ENCODE data around the gene FCSK. TPM values are rescaled to one million over a fixed set of nuclear protein-coding genes. Genes with fewer than 3 reads are reported as not detected.
A peak's percentile ranks its signal among the peaks of the same experiment; 100 is the strongest.
"Not testable (repeated sequence)": the region's sequence is repeated elsewhere in the genome, so short reads cannot be mapped to it uniquely, and the experiment has no call there.

Gene FCSK
- 14.9 and 17.2 TPM in 2 replicates for total RNA-seq

- no peak for DNase-seq (ENCODE audit: extremely low read depth, low read depth, low spot score)
These were observed at the start of gene FCSK for GRCh38 chr16:70454222-70455034. FCSK (plus strand) TSS chr16:70454595; CDS start chr16:70463191, 8,596 bp downstream.

DNA sequence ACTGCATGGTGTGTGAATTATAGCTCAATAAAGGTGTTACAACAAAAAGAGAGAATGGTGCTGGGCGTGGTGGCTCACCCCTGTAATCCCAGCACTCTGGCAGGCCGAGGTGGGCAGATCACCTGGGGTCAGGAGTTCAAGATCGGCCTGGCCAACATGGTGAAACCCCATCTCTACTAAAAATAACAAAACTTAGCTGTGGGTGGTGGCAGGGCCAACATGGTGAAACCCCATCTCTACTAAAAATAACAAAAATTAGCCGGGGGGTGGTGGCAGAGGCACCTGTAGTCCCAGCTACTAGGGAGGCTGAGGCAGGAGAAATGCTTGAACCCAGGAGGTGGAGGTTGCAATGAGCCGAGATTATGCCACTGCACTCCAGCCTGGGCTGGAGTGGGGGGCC lies 48.3 kb upstream of the FCSK start:
- not testable (repeated sequence) for DNase-seq (ENCODE audit: extremely low read depth, low read depth, low spot score)

DNA sequence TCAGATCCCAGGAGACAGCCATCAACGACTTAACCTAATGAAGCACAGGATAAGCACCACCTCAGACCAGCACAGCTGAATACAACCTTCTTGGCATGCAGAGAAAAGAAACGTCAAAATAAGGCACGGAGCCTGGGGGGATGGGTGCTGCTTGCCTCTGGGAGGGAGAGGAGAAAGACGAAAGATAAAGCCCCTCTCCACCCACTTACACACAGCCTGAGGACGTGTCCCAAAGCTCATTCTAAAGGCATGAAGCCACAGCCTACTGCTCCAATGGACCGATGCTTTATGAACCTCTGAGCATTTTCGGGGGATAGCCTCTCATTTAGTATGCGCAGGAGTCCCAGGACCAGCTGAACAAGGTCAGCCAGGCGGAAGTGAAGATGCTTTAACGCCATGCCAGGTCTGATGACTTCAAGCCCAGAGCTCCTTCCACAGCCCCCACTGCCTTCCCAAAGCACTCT lies 46.6 kb upstream of the FCSK start:
- no peak for DNase-seq (ENCODE audit: extremely low read depth, low read depth, low spot score)

- no peak for DNase-seq (ENCODE audit: extremely low read depth, low read depth, low spot score)
These were observed 43.7 kb upstream of the FCSK start for GRCh38 chr16:70410734-70411133.

- no peak for DNase-seq (ENCODE audit: extremely low read depth, low read depth, low spot score)
These were observed 42.0 kb upstream of the FCSK start for GRCh38 chr16:70412385-70412784.

DNA sequence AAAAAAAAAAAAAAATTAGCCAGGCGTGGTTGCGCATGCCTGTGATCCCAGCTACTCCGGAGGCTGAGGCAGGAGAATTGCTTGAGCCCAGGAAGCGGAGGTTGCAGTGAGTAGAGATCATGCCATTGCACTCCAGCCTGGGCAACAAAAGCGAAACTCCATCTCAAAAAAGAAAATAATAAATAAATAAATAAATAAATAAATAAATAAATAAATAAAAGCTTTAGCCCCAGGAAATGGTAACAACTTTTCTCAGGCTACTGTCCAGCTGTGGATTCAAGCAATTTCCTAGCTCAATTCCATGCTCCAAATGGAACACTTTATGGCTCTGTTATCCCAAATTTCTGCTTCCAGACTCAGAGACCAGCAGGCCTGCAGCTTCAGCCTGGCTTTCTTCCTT lies 40.8 kb upstream of the FCSK start:
- not testable (repeated sequence) for DNase-seq (ENCODE audit: extremely low read depth, low read depth, low spot score)

DNA sequence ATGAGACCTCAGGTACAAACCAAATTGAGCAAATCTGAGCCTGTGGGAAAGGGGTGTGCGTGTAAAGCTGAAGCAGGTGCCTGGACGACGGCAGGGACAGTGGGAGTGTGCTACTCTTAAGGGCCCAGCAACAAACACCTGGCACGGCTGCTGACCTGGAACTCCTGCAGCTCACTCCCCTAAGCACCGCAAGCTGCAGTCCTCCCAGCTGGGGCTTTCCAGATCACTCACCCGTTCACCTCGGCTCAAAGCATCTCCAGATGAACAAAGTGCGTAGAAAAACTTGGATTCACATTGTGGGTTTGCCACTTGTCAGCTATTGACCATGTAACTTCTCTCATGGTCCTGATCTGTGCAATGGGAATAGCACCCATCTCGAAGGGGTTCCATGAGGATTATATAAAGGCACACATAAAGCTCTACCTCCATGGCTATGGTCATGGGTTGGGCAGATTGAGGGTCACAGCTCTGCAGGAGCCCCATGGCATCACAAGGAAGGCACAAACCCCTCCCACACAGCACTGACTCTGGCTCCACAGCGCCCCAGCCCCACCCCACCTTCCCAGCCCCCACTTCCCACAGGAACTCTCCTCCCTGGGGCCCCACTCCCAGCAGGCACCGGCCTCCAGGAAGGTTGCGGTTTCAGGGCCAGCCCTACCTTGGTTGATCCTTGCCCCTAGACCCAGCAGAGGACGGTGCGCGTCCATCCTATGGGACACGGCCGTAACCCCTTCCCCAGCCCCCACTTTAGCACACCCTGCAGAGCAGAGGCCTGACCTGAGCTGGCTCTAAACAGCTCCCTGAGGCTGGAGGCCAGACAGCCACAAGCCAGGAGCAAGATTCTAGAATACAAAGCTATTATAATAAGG lies 37.4 kb upstream of the FCSK start:
- no peak for DNase-seq (ENCODE audit: extremely low read depth, low read depth, low spot score)

- DNase-seq (ENCODE audit: extremely low read depth, low read depth, low spot score) = no peak
These were observed 36.7 kb upstream of the FCSK start for GRCh38 chr16:70417661-70418060.

DNA sequence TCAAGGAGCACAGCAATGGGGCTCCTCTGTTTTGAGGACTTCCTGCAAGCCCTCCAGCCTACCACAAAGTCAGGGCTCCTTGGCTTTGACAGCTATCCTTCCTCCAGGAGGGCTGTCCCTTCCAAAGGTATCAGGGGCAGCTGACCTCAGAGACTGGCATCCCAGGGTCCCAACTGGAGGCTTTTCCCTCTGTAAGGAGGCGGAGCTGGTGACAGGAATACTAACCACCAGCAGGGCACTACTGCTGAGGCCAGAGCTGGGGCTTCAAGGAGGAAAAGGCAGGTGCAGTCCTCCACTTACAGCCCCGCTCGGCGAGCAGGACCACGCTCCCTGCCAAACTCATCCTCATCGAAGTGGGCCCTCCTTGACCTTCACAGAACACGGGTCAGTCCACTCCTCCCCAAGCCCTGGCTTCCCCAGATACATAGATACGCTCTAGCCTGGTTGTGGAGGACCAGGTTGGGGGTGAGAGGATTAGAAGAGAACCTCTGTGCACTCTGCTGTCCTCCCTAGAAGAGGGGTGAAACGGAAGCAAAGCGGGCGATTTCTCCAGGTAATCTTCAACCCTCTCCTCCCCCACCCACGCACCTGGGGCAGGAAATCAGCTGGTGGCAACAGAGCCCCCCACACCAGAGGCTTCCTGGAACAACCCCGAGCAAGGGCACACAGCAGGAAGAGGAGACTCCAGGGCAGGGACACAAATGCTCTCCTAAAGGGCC lies 36.0 kb upstream of the FCSK start:
- DNase-seq (ENCODE audit: extremely low read depth, low read depth, low spot score) = no peak

DNA sequence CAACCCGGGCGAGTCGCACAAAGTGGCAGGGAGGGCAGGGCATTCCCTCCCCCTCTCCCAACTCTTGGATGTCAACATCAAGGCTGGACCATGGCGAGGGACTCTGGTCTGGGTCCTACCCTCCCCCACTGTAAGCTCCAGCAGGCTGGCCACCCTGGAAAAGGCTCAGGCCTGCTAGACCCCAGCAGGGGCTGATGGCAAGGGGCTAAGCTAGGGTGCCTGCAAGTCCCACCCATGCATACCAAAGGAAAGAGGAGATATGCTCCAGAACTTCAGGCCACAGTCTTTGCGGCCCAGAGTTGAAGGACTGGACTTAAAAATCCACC lies 35.4 kb upstream of the FCSK start:
- DNase-seq (ENCODE audit: extremely low read depth, low read depth, low spot score) = no peak

GRCh38 chr16:70419384-70420327 lies 34.7 kb upstream of the FCSK start:
- no peak for DNase-seq (ENCODE audit: extremely low read depth, low read depth, low spot score)

GRCh38 chr16:70421014-70421413 lies 33.4 kb upstream of the FCSK start:
- no peak for DNase-seq (ENCODE audit: extremely low read depth, low read depth, low spot score)

- no peak for DNase-seq (ENCODE audit: extremely low read depth, low read depth, low spot score)
These were observed 32.7 kb upstream of the FCSK start for GRCh38 chr16:70421473-70422311.

DNA sequence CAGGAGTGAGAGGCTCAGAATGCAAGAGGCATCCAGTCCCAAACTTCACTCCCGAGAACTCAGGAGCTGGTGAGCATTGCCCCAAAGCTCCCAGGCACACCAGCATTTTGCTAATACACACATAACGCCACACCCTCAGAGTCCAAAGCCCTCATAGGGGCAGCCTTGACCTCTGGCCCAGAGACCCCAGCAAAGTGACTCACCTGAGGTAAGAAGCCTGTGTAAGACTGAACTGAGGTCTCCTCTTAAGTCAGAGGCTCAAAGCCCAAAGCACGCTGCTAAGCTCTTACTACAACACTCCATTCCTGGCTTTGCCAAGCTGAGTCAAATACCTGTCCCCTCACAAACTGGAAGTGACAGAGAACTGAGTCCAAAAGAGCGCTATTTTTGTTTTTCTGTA lies 31.9 kb upstream of the FCSK start:
- no peak for DNase-seq (ENCODE audit: extremely low read depth, low read depth, low spot score)

GRCh38 chr16:70427786-70428177 lies 26.6 kb upstream of the FCSK start:
- no peak for DNase-seq (ENCODE audit: extremely low read depth, low read depth, low spot score)

DNA sequence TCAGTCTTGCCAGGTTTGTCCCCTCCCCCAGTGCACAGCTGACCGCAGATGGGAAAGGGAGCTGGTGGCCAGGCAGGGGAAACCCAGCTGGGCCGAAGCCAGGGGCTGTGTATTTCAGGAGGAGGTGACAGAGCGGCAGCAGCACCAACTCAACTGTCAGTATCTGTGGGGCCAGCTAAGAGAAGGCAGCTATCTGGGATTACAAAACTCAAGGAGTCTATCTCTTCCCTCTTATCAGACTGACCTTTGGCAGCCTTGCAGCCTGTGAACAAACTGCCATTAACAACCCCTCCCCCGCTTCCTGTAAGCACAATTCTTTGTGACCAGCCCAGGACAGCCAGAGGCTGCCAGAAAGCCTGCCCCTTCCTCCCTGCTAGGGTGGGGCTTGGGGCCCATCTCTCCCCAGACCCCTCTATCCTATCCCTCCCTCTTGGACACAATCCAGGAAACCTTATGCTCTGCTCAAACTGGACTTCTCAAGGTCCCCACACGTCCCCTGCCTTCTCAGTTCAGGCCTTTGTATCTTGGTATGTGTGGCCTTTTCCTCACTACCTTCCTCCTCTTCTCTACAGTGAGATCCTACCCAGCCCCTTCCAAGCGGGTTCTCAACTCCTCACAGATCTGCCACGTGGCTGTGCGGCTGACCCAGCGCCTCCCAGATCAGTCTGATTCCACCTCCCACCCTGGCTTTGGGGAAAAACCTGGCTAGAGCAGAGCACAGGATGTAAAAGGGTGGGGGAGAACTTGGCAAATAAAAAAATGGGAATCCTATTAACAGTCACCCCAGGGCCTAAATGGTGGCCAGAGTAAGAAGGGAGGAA lies 26.0 kb upstream of the FCSK start:
- DNase-seq (ENCODE audit: extremely low read depth, low read depth, low spot score) = peak; percentile 77

DNA sequence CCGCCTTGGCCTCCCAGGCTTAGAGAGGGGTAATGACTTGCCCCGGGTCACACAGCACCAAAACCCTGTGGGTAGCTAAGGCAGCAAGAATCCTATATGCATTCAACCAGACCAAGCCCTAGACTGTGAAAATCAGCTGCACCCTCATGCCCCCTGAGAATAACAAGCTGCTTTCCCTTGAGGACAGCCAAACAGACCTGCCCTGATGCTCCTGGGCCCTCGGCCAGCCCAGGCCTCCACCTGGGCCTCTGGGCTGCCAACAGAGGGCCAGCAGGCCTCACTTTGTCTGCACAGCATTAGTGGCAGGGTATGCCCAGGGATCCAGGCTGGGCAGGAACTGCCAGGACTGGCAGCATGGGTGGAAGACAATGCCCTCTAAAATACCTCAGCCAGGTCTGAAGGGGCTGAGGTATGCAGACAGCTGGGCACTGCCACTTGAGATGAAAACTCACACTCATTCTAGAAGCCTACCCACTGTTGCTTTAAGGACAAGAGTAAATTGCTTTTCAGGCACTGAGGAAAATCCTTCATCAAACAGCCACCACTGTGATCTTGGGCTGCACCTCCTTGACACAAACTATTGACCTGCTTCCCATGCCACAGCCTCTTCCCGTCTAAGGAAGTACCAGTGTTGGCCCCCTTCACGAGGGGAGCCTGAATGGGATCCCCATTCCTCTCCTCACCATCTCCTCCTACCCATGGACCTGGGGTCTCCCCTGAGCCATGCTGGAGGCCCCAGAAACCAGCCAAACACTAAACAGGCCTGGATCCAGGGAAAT lies 24.3 kb upstream of the FCSK start:
- no peak for DNase-seq (ENCODE audit: extremely low read depth, low read depth, low spot score)
